ENCODE results near the gene RALGPS1. TPM values are rescaled to one million over a fixed set of nuclear protein-coding genes. Genes with fewer than 3 reads are reported as not detected.

The RALGPS1 gene
- polyA plus RNA-seq, 3 donors, result 0.60 to 4.6 (median 1.3) TPM

GRCh38 chr9:127209948-127210640, 295.5 kb downstream of the RALGPS1 start:
- intact Hi-C loops (cut with micrococcal nuclease), result no loop called here
- H3K27ac Mint-ChIP-seq, result no peak overlapping the region
- H3K9me3 Mint-ChIP-seq, result peaks cover 0 to 2% (median 0%) of the 10 kb centered on the region in 7 donors
- Histone ChIP-seq H3K27me3 (ENCODE audit: control insufficient read depth in 2 of 2, insufficient read depth in 2 of 2, low read length in 2 of 2) (no peaks in the 10 kb centered on the region), H3K9me3 (replicated peaks in 1 of 2; ENCODE audit: control insufficient read depth in 1 of 2, insufficient read depth in 1 of 2, low read length in 2 of 2) (no peaks in the 10 kb centered on the region), H3K4me1 (ENCODE audit: control insufficient read depth in 1 of 2, insufficient read depth in 2 of 2, low read length in 2 of 2) (no peaks in the 10 kb centered on the region), H3K79me2 (ENCODE audit: insufficient read depth, low read length) (no peaks in the 10 kb centered on the region), H2AFZ (ENCODE audit: insufficient read depth, low read depth, low read length, poor library complexity, severe bottlenecking) (no peak overlapping the region), H4K20me1 (ENCODE audit: insufficient read depth, low read length) (no peaks in the 10 kb centered on the region), H3K4me3 (replicated peaks in 1 of 3; ENCODE audit: low read depth in 2 of 3, low read length in 3 of 3) (no peak overlapping the region), H3K36me3 (replicated peaks in 1 of 2; ENCODE audit: control insufficient read depth in 1 of 2, insufficient read depth in 2 of 2, low read length in 2 of 2) (no peaks in the 10 kb centered on the region), H3K4me2 (replicated peaks; ENCODE audit: extremely low read depth, low read length, poor library complexity, severe bottlenecking) (no peak overlapping the region), H3K9ac (ENCODE audit: insufficient read depth, low read length, poor library complexity, severe bottlenecking) (no peak overlapping the region), H3K27ac (ENCODE audit: low read depth in 1 of 2, low read length in 2 of 2) (no peak overlapping the region)
- WGBS (ENCODE audit: insufficient coverage), result 87% methylated on average over 16 of the region's 18 CpGs
- H3K27me3 Mint-ChIP-seq (ENCODE audit: low read depth in 3 of 3), result peaks cover 6 to 9% (median 7%) of the 10 kb centered on the region in 3 donors
- peaks cover 2% of the 10 kb centered on the region for H3K4me1 Mint-ChIP-seq
- no peak for TF ChIP-seq CTCF (IDR thresholded peaks at IDR 0.05)
- H3K36me3 Mint-ChIP-seq, result no peaks in the 10 kb centered on the region
- DNase-seq, result no peak
- H3K4me3 Mint-ChIP-seq, result no peak overlapping the region

- no peaks in the 10 kb centered on the region for H3K36me3 Mint-ChIP-seq
- Histone ChIP-seq H3K27me3 (ENCODE audit: control insufficient read depth in 2 of 2, insufficient read depth in 2 of 2, low read length in 2 of 2) (no peaks in the 10 kb centered on the region), H3K36me3 (replicated peaks in 1 of 2; ENCODE audit: control insufficient read depth in 1 of 2, insufficient read depth in 2 of 2, low read length in 2 of 2) (no peaks in the 10 kb centered on the region), H3K4me1 (ENCODE audit: control insufficient read depth in 1 of 2, insufficient read depth in 2 of 2, low read length in 2 of 2) (no peaks in the 10 kb centered on the region), H2AFZ (ENCODE audit: insufficient read depth, low read depth, low read length, poor library complexity, severe bottlenecking) (no peak overlapping the region), H3K79me2 (ENCODE audit: insufficient read depth, low read length) (no peaks in the 10 kb centered on the region), H3K4me2 (replicated peaks; ENCODE audit: extremely low read depth, low read length, poor library complexity, severe bottlenecking) (no peak overlapping the region), H3K9me3 (replicated peaks in 1 of 2; ENCODE audit: control insufficient read depth in 1 of 2, insufficient read depth in 1 of 2, low read length in 2 of 2) (no peaks in the 10 kb centered on the region), H3K4me3 (replicated peaks in 1 of 3; ENCODE audit: low read depth in 2 of 3, low read length in 3 of 3) (no peak overlapping the region), H4K20me1 (ENCODE audit: insufficient read depth, low read length) (no peaks in the 10 kb centered on the region), H3K27ac (ENCODE audit: low read depth in 1 of 2, low read length in 2 of 2) (no peak overlapping the region), H3K9ac (ENCODE audit: insufficient read depth, low read length, poor library complexity, severe bottlenecking) (no peak overlapping the region)
- TF ChIP-seq CTCF (IDR thresholded peaks at IDR 0.05), result no peak
- DNase-seq, result no peak
- 95% methylated on average over 14 of the region's 20 CpGs for WGBS (ENCODE audit: insufficient coverage)
- intact Hi-C loops (cut with micrococcal nuclease), result no loop called here
- H3K9me3 Mint-ChIP-seq, result peaks cover 0 to 2% (median 0%) of the 10 kb centered on the region in 7 donors
- H3K4me1 Mint-ChIP-seq, result peaks cover 2% of the 10 kb centered on the region
- peaks cover 7 to 10% (median 7%) of the 10 kb centered on the region in 3 donors for H3K27me3 Mint-ChIP-seq (ENCODE audit: low read depth in 3 of 3)
- no peak overlapping the region for H3K4me3 Mint-ChIP-seq
- H3K27ac Mint-ChIP-seq, result peak overlapping the region in 1 of 7 donors; percentile 74
These were observed 296.5 kb downstream of the RALGPS1 start for GRCh38 chr9:127210851-127211730.

Measured in CD14-positive monocyte (primary cell).